OCI-LY3 (cell line): ENCODE measurements around the gene OMG.

Source experiments
- EZH2phosphoT487 ChIP-seq: fragments of 200-600 bp; shearing (Covaris generic); IDR thresholded peaks from 2 replicates; pipeline ENCODE4 v1.6.1; 2018; ENCODE audit warnings: antibody characterized with exemption, mixed run types, low read depth
- TF ChIP-seq, protein P1 (sequence below): fragments of 200-600, 300-600 bp; sonication (generic); IDR thresholded peaks from 2 replicates; pipeline ENCODE4 v1.5.1; 2014; ENCODE audit warnings: antibody characterized with exemption, low read length, low read depth

- TF ChIP-seq, protein P1, sequence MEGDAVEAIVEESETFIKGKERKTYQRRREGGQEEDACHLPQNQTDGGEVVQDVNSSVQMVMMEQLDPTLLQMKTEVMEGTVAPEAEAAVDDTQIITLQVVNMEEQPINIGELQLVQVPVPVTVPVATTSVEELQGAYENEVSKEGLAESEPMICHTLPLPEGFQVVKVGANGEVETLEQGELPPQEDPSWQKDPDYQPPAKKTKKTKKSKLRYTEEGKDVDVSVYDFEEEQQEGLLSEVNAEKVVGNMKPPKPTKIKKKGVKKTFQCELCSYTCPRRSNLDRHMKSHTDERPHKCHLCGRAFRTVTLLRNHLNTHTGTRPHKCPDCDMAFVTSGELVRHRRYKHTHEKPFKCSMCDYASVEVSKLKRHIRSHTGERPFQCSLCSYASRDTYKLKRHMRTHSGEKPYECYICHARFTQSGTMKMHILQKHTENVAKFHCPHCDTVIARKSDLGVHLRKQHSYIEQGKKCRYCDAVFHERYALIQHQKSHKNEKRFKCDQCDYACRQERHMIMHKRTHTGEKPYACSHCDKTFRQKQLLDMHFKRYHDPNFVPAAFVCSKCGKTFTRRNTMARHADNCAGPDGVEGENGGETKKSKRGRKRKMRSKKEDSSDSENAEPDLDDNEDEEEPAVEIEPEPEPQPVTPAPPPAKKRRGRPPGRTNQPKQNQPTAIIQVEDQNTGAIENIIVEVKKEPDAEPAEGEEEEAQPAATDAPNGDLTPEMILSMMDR = no peak
- TF ChIP-seq EZH2phosphoT487 = no peak
These were observed 23.2 kb upstream of the OMG start for GRCh38 chr17:31320241-31320640.
